OCI-LY7 (cell line): Measurements from ENCODE around the gene PTPRB. TPM values are rescaled to one million over a fixed set of nuclear protein-coding genes. Genes with fewer than 3 reads are reported as not detected.

ENCODE experiments used
- BruUV-seq: library from RNA; stranded (reverse); fragments of 400-500 nt; replicated peaks from 2 replicates; lab custom pipeline; 2021; lab: Mats Ljungman, UMichigan
- CTCF ChIA-PET: fragments of 300-600 bp; sonication (Branson Sonifier 250); formaldehyde crosslinking; loops from one replicate; lab custom pipeline; 2022; ENCODE audit warnings: antibody characterized with exemption; ENCODE audit not compliant: unreplicated experiment; lab: Charles Lee
- POLR2A ChIA-PET: fragments of 300-600 bp; sonication (Branson Sonifier 250); formaldehyde crosslinking; loops from one replicate; lab custom pipeline; 2022; ENCODE audit warnings: antibody characterized with exemption; lab: Charles Lee
- DNase-seq: peaks from one replicate; pipeline ENCODE4 v3.0.0-alpha.2; 2015; ENCODE audit warnings: low spot score
- H2AFZ ChIP-seq: fragments of 200-600 bp; sonication (generic), shearing (Covaris generic); 2 replicates; pipeline ENCODE4 v1.6.1; 2014; ENCODE audit warnings: mild to moderate bottlenecking, antibody characterized with exemption, low read length, moderate library complexity
- H3K27ac ChIP-seq: fragments of 200-600 bp; sonication (generic); 2 replicates; pipeline ENCODE4 v1.5.1; 2014; ENCODE audit warnings: mixed run types, low read depth, mild to moderate bottlenecking, moderate library complexity, low read length, inconsistent platforms; ENCODE audit not compliant: poor library complexity, severe bottlenecking
- H3K36me3 ChIP-seq: fragments of 200-600 bp; sonication (generic); 2 replicates; pipeline ENCODE4 v1.6.1; 2014; ENCODE audit warnings: mild to moderate bottlenecking, antibody characterized with exemption, low read length, moderate library complexity, mixed read lengths; ENCODE audit not compliant: insufficient read depth
- H3K4me1 ChIP-seq: fragments of 200-600 bp; sonication (generic); 2 replicates; pipeline ENCODE4 v1.5.1; 2014; ENCODE audit warnings: mild to moderate bottlenecking, low read length; ENCODE audit not compliant: insufficient read depth, poor library complexity, severe bottlenecking
- H3K4me2 ChIP-seq: fragments of 200-600 bp; sonication (generic); 2 replicates; pipeline ENCODE4 v1.6.1; 2014; ENCODE audit warnings: mild to moderate bottlenecking, low read length
- H3K4me3 ChIP-seq: fragments of 200-600 bp; sonication (generic); 2 replicates; pipeline ENCODE4 v1.5.1; 2014; ENCODE audit warnings: mild to moderate bottlenecking, low read depth, low read length; ENCODE audit not compliant: poor library complexity, severe bottlenecking
- H3K79me2 ChIP-seq: fragments of 200-600 bp; sonication (generic); 2 replicates; pipeline ENCODE4 v1.6.1; 2016; ENCODE audit warnings: low read depth, mild to moderate bottlenecking, low read length, moderate library complexity, mixed read lengths; ENCODE audit not compliant: insufficient read depth
- H3K9me2 ChIP-seq: fragments of 200-600 bp; sonication (generic); 2 replicates; pipeline ENCODE4 v1.6.1; 2016; ENCODE audit warnings: mild to moderate bottlenecking, low read length, mixed read lengths; ENCODE audit not compliant: insufficient read depth
- H3K9me3 ChIP-seq: fragments of 200-600 bp; sonication (generic); 2 replicates; pipeline ENCODE4 v1.6.1; 2014; ENCODE audit warnings: mild to moderate bottlenecking, mixed run types, low read length, mixed read lengths
- H4K20me1 ChIP-seq: fragments of 200-600 bp; sonication (generic); 2 replicates; pipeline ENCODE4 v1.6.1; 2014; ENCODE audit warnings: mild to moderate bottlenecking, antibody characterized with exemption, low read length, moderate library complexity, mixed read lengths; ENCODE audit not compliant: insufficient read depth
- CTCF ChIP-seq: fragments of 200-600 bp; sonication (generic); conservative IDR thresholded peaks from 2 replicates; pipeline ENCODE4 v1.5.1; 2014; ENCODE audit warnings: mild to moderate bottlenecking, antibody characterized with exemption, low read length, moderate library complexity, mixed read lengths
- EZH2phosphoT487 ChIP-seq: fragments of 200-600 bp; sonication (generic); IDR thresholded peaks from 2 replicates; pipeline ENCODE4 v1.6.1; 2018; ENCODE audit warnings: low read depth, borderline replicate concordance, mild to moderate bottlenecking, mixed run types, antibody characterized with exemption, low read length, moderate library complexity, mixed read lengths
- intact Hi-C: fragments of 100-400 bp; cut with micrococcal nuclease; formaldehyde crosslinking; loops from one replicate; pipeline ENCODE4 v1.10.0; 2022; ENCODE audit not compliant: unreplicated experiment
- total RNA-seq, 2 experiments: library from RNA; depleted of rRNA in 1 of 2; stranded (reverse); fragments of >200 nt in 1 of 2; shearing (Covaris generic) in 1 of 2; gene quantifications; 2 replicates each; pipeline ENCODE4 v1.2.3, GENCODE V29; 2014 to 2022

Gene PTPRB
- total RNA-seq, 2 experiments from 2014 or later, result not detected

GRCh38 chr12:70619471-70620152 lies 17.6 kb downstream of the PTPRB start:
- ChIA-PET CTCF (no interaction called here), POLR2A (interaction anchor here (0.8 to 1.5 kb wide), 2 partner anchors 16 to 211 kb away, joined by 3 to 4 read pairs; no protein-coding TSS in a partner anchor)
- no peak overlapping the region for H3K27ac ChIP-seq
- no peaks in the 10 kb centered on the region for H3K9me2 ChIP-seq
- DNase-seq, result no peak
- no peaks in the 10 kb centered on the region for H3K4me1 ChIP-seq
- no peaks in the 10 kb centered on the region for H4K20me1 ChIP-seq
- H2AFZ ChIP-seq, result no peak overlapping the region
- intact Hi-C loops, result no loop called here
- H3K9me3 ChIP-seq, result no peaks in the 10 kb centered on the region
- H3K36me3 ChIP-seq, result no peaks in the 10 kb centered on the region
- BruUV-seq, result no TSS peak
- TF ChIP-seq CTCF (no peak), EZH2phosphoT487 (no peak)
- no peaks in the 10 kb centered on the region for H3K79me2 ChIP-seq
- no peak overlapping the region for H3K4me2 ChIP-seq
- no peak overlapping the region for H3K4me3 ChIP-seq

GRCh38 chr12:70618371-70618770 lies 18.9 kb downstream of the PTPRB start:
- H3K27ac ChIP-seq, result no peak overlapping the region
- CTCF ChIA-PET, result no interaction called here

More at GRCh38 chr12:70618371-70618770, 18.9 kb downstream of the PTPRB start:
- POLR2A ChIA-PET, result no interaction called here
- Histone ChIP-seq H3K4me3 (no peak overlapping the region), H3K36me3 (no peaks in the 10 kb centered on the region), H3K4me2 (no peak overlapping the region), H2AFZ (no peak overlapping the region), H3K4me1 (no peaks in the 10 kb centered on the region), H3K79me2 (no peaks in the 10 kb centered on the region), H4K20me1 (no peaks in the 10 kb centered on the region), H3K9me3 (no peaks in the 10 kb centered on the region), H3K9me2 (no peaks in the 10 kb centered on the region)
- intact Hi-C loops, result no loop called here
- BruUV-seq, result no TSS peak
- DNase-seq, result no peak
- TF ChIP-seq CTCF, result no peak
- no peak for TF ChIP-seq EZH2phosphoT487
